Measurements from ENCODE around the gene CPNE1.

Gene CPNE1

DNA sequence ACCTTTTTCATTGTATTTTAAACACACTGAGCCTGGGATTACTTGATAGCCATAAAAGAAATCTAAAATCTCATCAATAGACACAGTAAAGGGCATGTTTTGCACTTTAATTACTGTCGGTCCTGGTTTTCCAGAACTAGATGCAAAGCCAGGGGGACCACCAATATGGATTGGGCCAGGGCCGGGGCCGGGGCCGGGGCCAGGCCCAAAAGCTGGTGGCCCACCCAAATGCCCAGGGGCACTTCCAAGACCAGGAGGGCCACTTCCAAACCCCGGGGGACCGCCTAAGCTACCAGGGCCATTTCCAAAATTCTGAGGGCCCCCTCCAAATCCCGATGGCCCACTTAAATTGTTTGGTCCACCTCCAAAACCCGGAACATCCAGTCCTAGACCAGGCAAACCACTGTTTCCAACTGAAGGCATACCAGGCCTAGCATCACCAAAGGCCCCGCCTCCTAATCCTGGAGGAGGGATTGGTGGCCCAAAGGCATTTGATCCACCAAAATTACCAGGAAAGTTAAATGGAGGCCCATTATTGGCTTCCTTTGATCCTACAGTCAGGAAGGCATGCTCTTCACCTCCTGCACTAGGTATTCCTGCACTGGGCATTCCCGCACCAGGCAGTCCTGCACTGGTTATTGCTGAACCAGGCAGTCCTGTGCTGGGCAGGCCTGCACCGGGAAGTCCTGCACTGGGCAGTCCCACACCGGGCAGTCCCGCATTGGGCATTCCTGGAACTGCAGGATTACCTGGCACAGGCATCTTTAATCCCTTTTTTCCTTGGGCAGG lies 11.9 kb downstream of the CPNE1 start:
- DNase-seq = no peak

DNA sequence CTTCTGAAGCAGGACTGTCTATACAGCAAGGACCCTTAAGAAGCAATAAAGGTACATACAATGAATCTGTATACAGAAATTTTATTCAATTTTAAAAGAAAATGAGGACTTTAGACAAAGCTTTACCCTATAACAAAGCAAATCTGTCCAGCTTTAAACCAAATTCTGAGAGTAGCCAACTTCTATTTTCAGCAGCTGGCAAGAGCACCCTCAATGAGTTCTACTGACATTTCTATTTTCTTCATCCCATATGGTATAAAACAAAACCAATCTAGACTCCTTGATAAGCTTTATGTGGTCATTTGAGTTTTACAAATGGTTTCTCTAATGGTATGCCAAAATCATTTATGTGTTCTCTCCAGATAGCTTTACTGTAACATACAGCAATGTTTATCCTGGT lies 12.7 kb downstream of the CPNE1 start:
- no peak for DNase-seq

DNA sequence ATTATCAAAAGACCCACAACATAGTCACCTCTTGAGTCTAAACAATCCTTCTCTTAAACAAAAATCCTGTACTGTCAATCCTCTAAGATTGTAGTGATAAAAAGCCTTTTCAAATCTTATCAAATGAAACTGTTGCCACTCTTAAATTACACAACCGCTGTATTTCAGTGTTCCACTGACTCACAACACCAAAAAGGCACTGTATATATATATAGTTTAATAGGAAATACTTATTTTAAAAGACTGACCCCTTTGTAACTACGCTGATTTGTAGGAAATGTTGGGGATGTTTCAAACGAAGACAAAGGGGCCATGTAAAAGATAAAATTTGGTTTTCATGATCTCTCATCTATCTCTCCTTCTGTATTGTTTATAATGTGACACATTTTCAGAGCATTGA lies 14.1 kb downstream of the CPNE1 start:
- DNase-seq = no peak

DNA sequence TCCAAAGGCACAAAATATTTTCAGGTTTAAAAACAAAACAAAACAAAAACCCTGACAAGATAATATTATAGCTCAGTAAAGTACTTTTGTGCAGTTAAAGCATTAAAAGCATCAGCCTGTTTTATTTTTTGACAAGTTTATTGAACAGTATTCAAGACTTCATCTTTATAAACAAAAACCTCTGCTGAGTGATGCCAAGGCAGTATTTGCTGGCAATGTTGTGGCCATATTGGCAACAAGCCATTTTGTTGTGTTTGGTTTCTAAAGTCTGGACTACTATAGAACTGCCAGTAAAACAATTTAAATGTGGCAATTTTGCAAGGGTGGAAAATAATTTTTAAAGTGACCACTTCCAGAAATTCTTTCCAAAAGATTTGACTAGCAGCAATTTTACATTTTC lies 15.9 kb downstream of the CPNE1 start:
- no peak for DNase-seq

DNA sequence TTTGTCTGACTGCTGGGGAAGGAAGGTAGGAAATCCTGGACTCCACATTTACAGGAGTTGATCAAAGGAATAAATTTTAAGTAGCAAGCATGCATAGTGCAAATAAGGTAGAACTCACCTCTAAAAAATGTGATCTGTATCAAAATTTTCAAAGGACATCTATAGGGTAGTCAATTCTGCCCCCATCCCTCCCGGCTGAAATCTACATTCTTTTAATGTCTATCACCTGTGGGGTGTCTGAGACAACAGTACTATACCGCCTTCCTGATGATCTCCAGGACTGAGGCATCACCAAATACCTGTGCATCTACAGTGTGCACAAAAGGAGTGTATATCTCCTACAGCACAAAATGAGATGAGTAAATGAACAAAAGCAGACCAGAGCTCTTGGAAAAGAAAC lies 19.9 kb downstream of the CPNE1 start:
- no peak for DNase-seq

DNA sequence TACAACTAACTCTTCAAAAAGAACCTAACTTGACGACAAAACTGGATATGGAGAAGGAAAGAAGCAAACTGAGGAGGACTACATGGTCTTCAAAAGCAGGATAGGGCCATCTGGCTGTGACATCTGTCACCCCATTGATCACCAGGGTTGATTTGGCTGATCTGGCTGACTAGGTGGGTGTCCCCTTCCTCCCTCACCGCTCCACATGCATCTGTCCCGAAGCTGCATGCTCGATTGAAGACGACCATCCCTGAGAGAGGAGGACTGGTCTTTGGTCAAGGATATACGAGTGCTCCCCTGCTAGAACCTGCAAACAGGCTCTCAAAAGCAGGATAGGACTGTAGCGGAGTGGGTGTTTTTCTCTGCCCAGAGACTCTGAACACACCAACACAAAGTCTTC lies 21.7 kb downstream of the CPNE1 start:
- no peak for DNase-seq

DNA sequence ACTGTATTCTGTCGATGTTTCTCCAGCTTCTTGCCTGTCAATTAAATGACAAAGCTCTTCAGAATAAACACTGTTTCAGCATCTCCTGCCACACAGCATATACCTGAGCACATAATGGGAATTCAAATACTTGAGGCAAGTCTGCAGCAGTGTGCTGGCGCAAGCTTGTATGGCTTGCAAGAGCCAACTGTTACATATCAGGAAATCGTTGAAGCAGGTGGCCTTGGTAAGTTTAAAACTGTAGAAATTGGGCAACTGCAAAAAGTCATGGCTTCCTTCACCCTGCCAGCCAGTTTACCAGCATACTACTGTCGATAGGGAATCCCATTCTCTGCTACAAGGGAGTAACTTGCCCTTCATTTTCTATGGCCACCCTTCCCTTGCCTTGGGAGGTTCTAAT lies 23.0 kb downstream of the CPNE1 start:
- DNase-seq = no peak

DNA sequence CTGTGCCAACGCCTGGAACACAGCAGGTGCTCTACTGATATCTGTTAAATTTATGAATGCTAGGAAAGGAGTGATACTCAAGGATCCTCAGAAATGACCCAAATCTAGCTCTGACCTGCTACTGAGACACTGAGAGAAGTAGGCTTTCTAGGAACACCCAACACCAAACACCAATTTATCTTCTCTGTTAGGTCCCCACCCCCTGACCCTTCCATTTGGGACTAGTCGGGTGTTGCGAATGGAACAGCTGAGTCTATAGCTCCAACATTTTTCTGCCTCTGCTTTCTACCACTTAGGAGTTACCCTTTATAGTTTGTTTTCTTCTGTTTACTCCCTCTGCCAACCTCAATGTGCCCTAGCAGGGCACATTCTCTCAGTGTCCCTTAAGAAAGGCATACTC lies 24.0 kb downstream of the CPNE1 start:
- DNase-seq = no peak

DNA sequence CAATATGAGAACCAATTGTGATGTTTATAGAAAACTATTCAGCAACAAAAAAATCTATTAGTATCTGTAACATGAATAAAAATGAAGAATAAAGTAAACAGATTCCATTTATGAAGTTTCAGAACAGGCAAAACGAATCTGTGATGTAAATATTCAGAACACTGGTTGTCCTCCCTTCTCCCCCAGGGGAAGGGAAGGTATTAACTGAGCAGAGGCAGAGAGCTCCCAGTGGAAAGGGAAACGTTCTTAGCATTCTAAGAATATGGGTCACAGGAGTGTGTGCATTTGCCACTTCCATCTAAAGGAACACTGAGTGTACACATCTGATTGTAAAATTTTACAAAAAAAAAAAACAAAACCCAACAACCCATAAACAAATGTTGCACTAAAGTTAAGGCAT lies 25.9 kb downstream of the CPNE1 start:
- DNase-seq = no peak

DNA sequence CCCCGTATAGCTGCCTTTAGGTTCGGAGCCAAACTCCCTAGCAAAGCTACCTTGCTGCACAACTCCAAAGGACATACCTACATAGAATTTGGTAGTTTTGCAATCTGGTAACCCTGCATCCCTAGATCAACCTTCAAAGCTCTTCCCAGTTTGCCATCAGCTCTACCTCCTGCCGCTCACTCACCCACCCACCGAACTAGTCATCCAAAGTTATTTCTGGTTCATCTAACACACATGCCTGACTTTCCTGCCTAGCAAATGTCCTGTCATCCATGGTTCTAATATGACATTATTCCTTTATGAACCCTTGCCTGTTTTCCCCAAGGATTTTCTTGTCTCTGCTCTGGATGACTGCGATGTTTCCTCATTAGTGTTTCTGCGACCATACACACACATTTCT lies 27.4 kb downstream of the CPNE1 start:
- DNase-seq = no peak

DNA sequence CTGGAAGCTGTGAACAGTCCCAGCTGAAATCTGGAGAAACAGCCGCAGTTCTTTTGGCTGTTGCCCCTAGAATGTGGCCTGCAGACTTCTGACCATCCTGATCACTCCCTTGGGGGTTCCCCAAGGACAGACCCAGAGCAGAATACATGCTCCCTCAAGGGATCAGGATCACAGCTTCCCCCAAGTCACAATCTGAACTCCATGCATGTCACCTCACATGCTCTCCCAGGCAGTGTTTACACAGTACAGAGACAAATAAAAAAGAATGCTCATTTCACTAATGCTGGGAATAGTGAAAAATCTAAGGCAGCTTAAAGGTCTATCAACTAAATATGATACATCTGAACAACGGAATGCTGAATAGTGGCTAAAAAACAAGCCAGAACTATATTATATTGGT lies 28.6 kb downstream of the CPNE1 start:
- DNase-seq = no peak

DNA sequence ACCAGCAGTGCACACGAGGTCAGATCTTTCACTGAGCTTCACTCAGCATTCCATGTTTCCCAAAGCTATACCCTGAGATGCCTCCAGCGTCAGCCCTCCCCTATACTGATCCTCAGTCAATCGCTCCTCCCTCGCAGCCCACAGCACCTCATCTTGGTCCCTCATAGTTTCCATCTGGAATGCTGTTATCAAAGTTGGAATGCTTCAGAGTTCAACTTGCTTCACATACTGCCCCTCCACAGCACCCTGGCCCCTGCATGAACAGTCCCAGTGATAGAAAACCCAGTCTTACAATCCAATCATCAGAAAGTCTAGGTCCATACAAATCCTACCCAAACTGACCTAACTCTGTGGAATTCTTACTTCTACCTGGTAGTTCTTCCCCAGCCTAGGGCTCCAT lies 29.0 kb downstream of the CPNE1 start:
- DNase-seq = no peak

DNA sequence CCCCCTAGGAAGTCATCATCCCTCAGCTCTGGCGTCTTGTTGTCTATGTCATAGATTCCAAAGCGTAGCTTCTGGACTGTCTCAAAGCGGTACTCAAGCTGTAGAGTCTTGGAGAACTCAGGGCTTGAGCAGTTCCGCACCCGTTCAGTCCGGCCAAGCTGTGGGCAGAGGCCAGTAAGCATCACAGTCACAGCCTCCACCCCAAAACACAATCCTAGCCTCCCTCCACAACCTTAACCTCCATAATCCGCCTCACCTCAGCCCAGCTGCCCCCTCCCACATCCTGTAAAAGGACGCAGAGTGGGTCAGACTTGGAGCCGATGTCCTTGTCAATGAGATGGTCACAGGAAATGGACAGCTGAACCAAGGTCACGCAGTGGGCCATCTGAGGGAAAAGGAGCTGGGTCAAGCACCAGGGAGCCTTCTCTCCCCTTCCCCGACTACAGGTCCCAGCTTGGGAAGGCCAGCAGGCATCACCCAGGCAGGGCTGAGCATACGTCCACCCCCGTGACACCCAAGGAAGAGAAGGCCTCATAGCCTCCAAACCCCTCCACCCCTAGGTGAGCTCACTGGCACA lies 32.1 kb downstream of the CPNE1 start:
- no peak for DNase-seq

DNA sequence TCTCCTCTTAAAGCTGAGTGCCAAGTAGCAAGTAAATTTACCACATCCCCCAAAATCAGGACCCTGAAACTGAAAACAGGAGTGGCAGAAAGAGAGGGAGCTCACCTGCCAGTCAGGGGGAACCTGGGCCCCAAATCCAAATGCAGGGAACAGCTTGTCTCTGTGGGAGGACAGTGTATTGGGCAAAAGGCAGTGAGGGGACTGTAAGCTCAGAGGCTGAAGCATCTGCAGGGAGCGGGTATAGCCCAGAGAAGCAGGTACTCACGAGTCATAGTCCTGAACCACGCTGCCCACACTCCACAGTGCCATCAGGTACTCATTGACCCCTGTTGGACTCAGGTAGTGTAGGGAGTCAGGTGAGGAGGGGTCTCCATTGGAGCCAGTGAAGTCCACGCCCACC lies 34.1 kb downstream of the CPNE1 start:
- DNase-seq = no peak

DNA sequence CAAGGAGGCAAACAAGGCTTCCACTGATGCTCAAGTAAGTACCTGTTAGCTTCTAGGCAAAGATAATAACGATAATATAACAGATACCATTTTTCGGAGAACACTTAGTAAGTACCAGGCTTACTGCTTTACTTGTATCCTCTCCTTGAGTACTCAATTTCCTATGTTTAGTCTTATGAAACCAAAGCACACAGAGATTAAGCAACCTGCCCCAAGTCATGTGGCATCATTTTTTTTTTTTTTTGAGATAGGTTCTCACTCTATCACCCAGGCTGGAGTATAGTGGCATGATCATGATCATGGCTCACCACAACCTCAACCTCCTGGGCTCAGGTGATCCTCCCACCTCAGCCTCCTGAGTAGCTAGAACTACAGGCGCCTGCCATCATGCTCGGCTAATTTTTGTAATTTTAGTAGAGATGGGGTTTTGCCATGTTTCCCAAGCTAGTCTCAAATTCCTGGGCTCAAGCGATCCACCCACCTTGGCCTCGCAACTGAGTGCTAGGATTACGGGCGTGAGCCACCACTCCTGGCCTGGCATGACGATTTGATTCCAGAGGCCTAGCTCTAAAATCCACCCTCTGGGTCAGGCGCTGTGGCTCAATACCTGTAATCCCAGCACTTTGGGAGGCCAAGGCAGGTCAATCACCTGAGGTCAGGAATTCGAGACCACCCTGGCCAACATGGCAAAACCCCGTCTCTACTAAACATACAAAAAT lies 35.1 kb downstream of the CPNE1 start:
- no peak for DNase-seq

DNA sequence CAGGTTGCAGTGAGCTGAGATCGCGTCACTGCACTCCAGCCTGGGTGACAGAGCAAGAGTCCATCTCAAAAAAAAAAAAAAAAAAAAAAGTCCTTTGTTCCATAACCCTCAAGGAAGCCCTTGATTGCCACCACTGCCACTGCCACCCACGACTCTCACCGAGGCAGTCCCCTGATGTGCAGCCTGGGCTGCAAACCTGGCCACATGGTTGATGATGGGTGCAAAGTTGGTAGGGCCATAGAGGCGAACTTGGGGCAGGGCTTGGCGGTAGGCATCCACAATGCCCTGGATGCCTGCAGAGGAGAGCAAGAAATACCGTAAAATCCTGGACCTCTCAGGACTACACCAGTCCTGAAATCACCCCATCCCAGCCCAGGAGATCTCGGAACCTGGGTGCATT lies 37.6 kb downstream of the CPNE1 start:
- no peak for DNase-seq

DNA sequence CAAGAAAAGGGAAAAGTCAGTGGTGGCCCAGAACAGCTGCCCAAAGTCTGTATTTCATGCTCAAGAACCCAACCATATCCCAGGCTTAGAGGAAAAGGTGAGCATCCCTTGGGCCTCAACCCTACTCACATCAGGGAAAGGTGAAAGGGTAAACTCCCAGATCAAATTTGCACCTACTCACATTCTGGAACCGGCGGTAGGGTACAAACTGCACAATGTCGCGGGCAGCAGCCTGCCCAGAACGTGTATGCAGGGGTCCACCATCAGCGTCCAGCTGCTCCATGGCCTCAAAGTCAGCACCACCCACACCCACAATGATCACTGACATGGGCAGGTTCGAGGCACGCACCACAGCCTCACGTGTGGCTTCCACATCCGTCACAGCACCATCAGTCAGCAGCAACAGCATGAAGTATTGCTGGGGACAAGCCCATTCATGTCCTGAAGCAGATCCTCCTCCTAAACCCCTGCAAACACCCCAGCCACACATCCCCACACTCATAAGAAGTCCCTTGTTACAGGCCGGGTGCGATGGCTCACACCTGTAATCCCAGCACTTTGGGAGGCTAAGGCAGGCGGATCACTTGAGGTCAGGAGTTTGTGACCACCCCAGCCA lies 38.2 kb downstream of the CPNE1 start:
- no peak for DNase-seq

DNA sequence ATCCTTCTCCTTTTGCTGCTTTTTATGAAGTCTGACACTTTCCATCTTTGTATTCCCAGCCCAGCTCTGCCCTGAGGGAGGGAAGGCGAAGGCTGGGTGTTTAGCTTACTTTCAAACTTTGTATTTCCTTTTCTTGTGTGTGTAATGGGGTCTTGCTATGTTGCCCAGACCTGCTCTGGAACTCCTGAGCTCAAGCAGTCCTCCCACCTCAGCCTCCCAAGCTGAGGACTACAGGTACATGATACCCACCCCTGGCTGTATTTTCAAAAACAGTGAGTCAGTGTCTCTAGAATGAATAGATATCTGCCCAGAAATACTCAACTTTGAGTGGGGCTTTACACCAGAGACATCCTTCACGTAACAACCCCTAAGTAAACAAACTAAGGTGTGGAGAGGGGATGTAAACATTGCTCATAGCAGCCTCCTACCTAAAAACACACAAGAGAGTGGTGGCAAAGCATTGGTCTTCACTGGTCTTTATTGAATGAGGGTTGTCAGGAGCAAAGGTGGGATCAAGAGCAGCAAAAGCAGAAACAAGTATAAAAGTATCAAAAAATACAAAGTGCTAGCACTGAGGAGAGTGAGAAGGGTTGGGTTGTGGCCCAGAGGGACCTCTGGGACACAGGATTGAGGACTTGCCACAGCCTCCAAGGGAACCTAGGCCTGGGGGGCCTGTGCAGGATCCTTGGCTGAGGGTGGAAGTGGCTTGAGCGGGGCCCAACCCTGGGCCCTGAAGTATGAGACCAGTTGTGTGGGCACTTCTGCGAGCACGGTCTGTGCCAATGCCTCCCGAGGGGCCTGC lies 38.9 kb downstream of the CPNE1 start:
- no peak for DNase-seq

DNA sequence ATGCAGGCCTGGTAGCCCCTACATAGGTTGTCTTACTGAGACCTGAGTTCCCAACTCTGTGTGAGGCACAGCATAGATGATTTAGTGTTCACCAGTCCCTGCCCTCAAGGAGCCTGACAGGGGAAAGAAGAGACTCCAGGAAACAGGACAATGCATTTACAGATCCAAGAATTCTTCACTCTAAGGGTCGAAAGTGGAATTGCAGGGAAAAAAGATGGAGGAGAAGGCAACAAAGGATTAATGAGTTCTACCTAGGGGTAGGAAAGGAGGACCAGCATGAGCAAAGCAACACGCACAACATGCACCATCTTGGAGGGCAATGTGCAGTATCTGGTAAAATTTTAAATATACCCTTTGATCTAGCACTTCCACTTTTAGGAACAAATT lies 43.1 kb downstream of the CPNE1 start:
- DNase-seq = no peak

DNA sequence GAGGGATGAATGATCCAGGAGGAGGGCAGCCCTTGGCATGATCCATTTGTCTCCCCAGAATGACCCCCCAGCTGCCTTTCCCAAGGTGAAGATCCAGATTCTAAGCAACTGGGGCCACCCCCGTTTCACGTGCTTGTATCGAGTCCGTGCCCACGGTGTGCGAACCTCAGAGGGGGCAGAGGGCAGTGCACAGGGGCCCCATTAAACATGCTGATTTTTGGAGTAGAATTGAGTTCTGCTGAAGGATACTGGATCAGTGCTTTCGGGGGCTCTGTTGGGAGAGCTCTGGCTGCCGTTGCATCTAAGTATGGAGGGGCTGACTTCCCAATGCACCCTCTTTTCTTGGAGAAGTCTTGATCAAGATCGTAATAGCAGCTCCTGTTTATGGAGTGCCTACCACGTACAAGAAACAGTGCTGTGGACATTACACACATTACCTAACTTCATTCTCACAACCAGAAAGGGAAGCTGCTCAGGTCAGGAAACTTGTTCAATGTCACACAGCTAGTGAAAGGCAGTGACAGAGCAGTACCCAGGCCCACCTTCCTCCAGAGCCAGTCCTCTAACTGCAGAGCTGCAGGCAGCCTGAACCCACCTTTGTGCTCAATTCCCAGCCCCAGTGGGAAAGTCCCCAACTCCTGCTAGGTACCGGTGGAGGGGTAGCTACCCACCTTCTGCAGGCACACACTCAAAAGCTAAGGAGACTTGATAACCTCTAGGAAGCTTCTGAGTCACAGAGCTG lies 43.7 kb downstream of the CPNE1 start:
- no peak for DNase-seq

DNA sequence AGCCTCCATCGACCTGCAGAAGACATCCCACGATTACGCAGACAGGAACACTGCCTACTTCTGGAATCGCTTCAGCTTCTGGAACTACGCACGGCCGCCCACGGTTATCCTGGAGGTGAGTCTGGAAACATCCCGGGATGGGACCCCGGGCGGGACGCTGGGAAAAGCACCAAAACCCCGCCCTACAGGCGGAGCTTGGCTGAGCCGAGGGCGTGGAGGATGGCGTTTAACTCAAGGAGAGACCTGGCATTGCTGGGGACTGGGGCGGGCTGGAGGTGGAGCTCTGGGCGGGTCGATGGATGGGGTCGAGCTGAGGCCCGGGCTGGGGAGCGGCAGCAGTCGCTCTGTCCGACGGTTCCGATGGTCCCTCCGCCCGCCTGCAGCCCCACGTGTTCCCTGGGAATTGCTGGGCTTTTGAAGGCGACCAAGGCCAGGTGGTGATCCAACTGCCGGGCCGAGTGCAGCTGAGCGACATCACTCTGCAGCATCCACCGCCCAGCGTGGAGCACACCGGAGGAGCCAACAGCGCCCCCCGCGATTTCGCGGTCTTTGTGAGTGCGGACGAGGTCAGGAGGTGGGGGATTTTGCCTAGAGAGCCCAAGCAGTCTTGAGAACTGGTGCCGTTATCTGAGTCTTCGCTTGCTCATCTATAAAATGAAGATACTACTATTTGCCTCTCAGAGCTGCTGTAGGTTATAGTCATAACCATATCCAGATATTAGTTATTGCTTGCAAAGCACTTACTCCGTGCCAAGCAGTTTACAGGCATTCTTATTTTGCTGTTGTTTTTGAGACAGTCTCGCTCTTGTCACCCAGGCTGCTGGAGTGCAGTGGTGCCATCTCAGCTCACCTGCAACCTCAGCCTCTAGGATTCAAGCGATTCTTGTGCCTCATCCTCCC lies 45.3 kb downstream of the CPNE1 start:
- DNase-seq = peak; percentile 40

Measured in NCI-H1092 (cell line).